Parathyroid adenoma (tissue), 2 donors: ENCODE measurements around the gene MVB12B.

Experiments
- H2AFZ ChIP-seq: fragments of 300-600 bp; sonication (generic); one replicate; pipeline ENCODE4 v1.7.0; 2017; ENCODE audit warnings: antibody characterized with exemption, mild to moderate bottlenecking
- H3K27ac ChIP-seq: fragments of 300-600 bp; sonication (generic); one replicate; pipeline ENCODE4 v1.7.0; 2017
- H3K27me3 ChIP-seq: fragments of 300-600 bp; sonication (generic); one replicate; pipeline ENCODE4 v1.7.0; 2017; ENCODE audit warnings: low read length; ENCODE audit not compliant: control insufficient read depth, insufficient read depth
- H3K36me3 ChIP-seq: fragments of 300-600 bp; sonication (generic); one replicate; pipeline ENCODE4 v1.7.0; 2017; ENCODE audit warnings: low read length; ENCODE audit not compliant: control insufficient read depth, insufficient read depth
- H3K4me1 ChIP-seq: fragments of 300-600 bp; sonication (generic); one replicate; pipeline ENCODE4 v1.7.0; 2017; ENCODE audit warnings: control low read depth
- H3K4me2 ChIP-seq: fragments of 300-600 bp; sonication (generic); one replicate; pipeline ENCODE4 v1.7.0; 2017; ENCODE audit warnings: low read length
- H3K4me3 ChIP-seq: fragments of 300-600 bp; sonication (generic); one replicate; pipeline ENCODE4 v1.7.0; 2017; ENCODE audit warnings: low read depth, low read length
- H3K79me2 ChIP-seq: fragments of 300-600 bp; sonication (generic); one replicate; pipeline ENCODE4 v1.7.0; 2017; ENCODE audit warnings: control low read depth
- H3K9ac ChIP-seq: fragments of 300-600 bp; sonication (generic); one replicate; pipeline ENCODE4 v1.7.0; 2017; ENCODE audit warnings: mild to moderate bottlenecking
- H3K9me3 ChIP-seq: fragments of 300-600 bp; sonication (generic); one replicate; pipeline ENCODE4 v1.7.0; 2017; ENCODE audit warnings: low read length; ENCODE audit not compliant: control insufficient read depth
- CTCF ChIP-seq: fragments of 300-600 bp; sonication (generic); IDR thresholded peaks from one replicate; pipeline ENCODE4 v1.7.0; 2017; ENCODE audit warnings: antibody characterized with exemption, mild to moderate bottlenecking
- donor health status: primary hyperparathyroidism.

Gene MVB12B

GRCh38 chr9:126507318-126508109 is 180.9 kb downstream of the MVB12B start:
- no peak overlapping the region for H3K27ac ChIP-seq

GRCh38 chr9:126508171-126508591 is 181.6 kb downstream of the MVB12B start:
- Histone ChIP-seq H3K4me1 (no peaks in the 10 kb centered on the region), H3K27ac (no peak overlapping the region), H3K9me3 (no peaks in the 10 kb centered on the region), H3K27me3 (no peaks in the 10 kb centered on the region), H3K9ac (no peak overlapping the region), H3K4me2 (no peak overlapping the region), H3K36me3 (no peaks in the 10 kb centered on the region), H3K79me2 (no peaks in the 10 kb centered on the region), H2AFZ (no peak overlapping the region), H3K4me3 (no peak overlapping the region)
- TF ChIP-seq CTCF, result no peak

More at GRCh38 chr9:126507318-126508109, 180.9 kb downstream of the MVB12B start:
- H3K9ac ChIP-seq, result no peak overlapping the region
- no peaks in the 10 kb centered on the region for H3K36me3 ChIP-seq
- no peaks in the 10 kb centered on the region for H3K79me2 ChIP-seq
- H3K4me1 ChIP-seq, result no peaks in the 10 kb centered on the region
- no peak for TF ChIP-seq CTCF
- no peak overlapping the region for H2AFZ ChIP-seq
- no peaks in the 10 kb centered on the region for H3K9me3 ChIP-seq
- H3K4me2 ChIP-seq, result no peak overlapping the region
- no peak overlapping the region for H3K4me3 ChIP-seq
- no peaks in the 10 kb centered on the region for H3K27me3 ChIP-seq

GRCh38 chr9:126508928-126509327 is 182.3 kb downstream of the MVB12B start:
- no peak overlapping the region for H3K4me2 ChIP-seq
- H3K9me3 ChIP-seq, result no peaks in the 10 kb centered on the region
- no peak overlapping the region for H3K4me3 ChIP-seq
- no peaks in the 10 kb centered on the region for H3K27me3 ChIP-seq
- H3K79me2 ChIP-seq, result no peaks in the 10 kb centered on the region
- no peak overlapping the region for H3K9ac ChIP-seq
- no peak overlapping the region for H2AFZ ChIP-seq
- no peaks in the 10 kb centered on the region for H3K4me1 ChIP-seq
- H3K36me3 ChIP-seq, result no peaks in the 10 kb centered on the region
- H3K27ac ChIP-seq, result no peak overlapping the region
- TF ChIP-seq CTCF, result no peak

GRCh38 chr9:126509718-126510117 is 183.1 kb downstream of the MVB12B start:
- Histone ChIP-seq H3K9ac (no peak overlapping the region), H3K27ac (no peak overlapping the region), H3K79me2 (no peaks in the 10 kb centered on the region), H2AFZ (no peak overlapping the region), H3K9me3 (no peaks in the 10 kb centered on the region), H3K4me1 (no peaks in the 10 kb centered on the region), H3K27me3 (no peaks in the 10 kb centered on the region), H3K36me3 (no peaks in the 10 kb centered on the region), H3K4me2 (no peak overlapping the region), H3K4me3 (no peak overlapping the region)
- TF ChIP-seq CTCF, result no peak

- H3K79me2 ChIP-seq, result no peaks in the 10 kb centered on the region
- TF ChIP-seq CTCF, result no peak
- no peak overlapping the region for H3K27ac ChIP-seq
- H3K4me3 ChIP-seq, result no peak overlapping the region
- H3K9me3 ChIP-seq, result no peaks in the 10 kb centered on the region
- H3K9ac ChIP-seq, result no peak overlapping the region
- no peaks in the 10 kb centered on the region for H3K4me1 ChIP-seq
- H3K4me2 ChIP-seq, result no peak overlapping the region
- no peaks in the 10 kb centered on the region for H3K27me3 ChIP-seq
- no peaks in the 10 kb centered on the region for H3K36me3 ChIP-seq
- H2AFZ ChIP-seq, result no peak overlapping the region
These were observed 183.9 kb downstream of the MVB12B start for GRCh38 chr9:126510564-126510963.
